ENCODE measurements around the gene SETBP1. TPM values are rescaled to one million over a fixed set of nuclear protein-coding genes. Genes with fewer than 3 reads are reported as not detected.

The SETBP1 gene
- total RNA-seq, 1 experiment from 2014 or later, result 14.0 TPM

DNA sequence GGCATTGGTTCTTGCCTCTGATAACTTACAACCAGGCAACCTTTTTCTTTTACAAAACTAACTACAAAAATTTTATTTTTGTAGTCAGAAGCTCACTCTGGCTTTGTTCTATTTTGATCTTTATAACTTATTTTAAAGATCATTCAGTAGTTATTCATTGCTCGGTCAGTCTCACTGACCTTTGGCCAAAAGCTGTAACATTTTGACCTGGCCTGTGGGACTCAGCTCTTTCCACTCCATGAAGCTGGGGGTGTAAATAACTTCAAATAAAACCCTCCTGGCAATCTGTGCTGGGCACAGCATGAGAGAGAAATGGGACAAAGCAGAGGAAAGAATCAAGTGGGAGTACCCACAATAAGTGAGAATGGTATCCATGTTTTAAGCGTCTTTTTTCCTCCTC, 380.7 kb downstream of the SETBP1 start:
- no peaks in the 10 kb centered on the region for H3K27me3 ChIP-seq (replicated peaks; ENCODE audit: insufficient read depth, low read depth, low read length, poor library complexity)
- intact Hi-C loops (cut with micrococcal nuclease; ENCODE audit: unreplicated experiment), result no loop called here
- no peak overlapping the region for H3K27ac ChIP-seq (ENCODE audit: low read depth, low read length, poor library complexity, severe bottlenecking)
- POLR2A ChIA-PET (ENCODE audit: low non-redundant PET), result no interaction called here
- no peaks in the 10 kb centered on the region for H3K4me1 ChIP-seq (ENCODE audit: insufficient read depth, low read length, poor library complexity, severe bottlenecking)
- TF ChIP-seq, protein P1, sequence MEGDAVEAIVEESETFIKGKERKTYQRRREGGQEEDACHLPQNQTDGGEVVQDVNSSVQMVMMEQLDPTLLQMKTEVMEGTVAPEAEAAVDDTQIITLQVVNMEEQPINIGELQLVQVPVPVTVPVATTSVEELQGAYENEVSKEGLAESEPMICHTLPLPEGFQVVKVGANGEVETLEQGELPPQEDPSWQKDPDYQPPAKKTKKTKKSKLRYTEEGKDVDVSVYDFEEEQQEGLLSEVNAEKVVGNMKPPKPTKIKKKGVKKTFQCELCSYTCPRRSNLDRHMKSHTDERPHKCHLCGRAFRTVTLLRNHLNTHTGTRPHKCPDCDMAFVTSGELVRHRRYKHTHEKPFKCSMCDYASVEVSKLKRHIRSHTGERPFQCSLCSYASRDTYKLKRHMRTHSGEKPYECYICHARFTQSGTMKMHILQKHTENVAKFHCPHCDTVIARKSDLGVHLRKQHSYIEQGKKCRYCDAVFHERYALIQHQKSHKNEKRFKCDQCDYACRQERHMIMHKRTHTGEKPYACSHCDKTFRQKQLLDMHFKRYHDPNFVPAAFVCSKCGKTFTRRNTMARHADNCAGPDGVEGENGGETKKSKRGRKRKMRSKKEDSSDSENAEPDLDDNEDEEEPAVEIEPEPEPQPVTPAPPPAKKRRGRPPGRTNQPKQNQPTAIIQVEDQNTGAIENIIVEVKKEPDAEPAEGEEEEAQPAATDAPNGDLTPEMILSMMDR (conservative IDR thresholded peaks at IDR 0.05; ENCODE audit: low read depth, low read length), result no peak
- TF ChIP-seq EZH2 (IDR thresholded peaks at IDR 0.05; ENCODE audit: borderline replicate concordance, low read depth, low read length, poor library complexity, severe bottlenecking), result no peak
- H3K9me3 ChIP-seq (ENCODE audit: low read depth, low read length, poor library complexity, severe bottlenecking), result no peaks in the 10 kb centered on the region
- CTCF ChIA-PET, result no interaction called here
- no peaks in the 10 kb centered on the region for H3K36me3 ChIP-seq (ENCODE audit: insufficient read depth, low read length, poor library complexity, severe bottlenecking)
- no peak for DNase-seq (ENCODE audit: low spot score)
- H3K4me3 ChIP-seq (ENCODE audit: low read depth, low read length, poor library complexity, severe bottlenecking), result no peak overlapping the region
- BruUV-seq (replicated peaks), result no TSS peak

DNA sequence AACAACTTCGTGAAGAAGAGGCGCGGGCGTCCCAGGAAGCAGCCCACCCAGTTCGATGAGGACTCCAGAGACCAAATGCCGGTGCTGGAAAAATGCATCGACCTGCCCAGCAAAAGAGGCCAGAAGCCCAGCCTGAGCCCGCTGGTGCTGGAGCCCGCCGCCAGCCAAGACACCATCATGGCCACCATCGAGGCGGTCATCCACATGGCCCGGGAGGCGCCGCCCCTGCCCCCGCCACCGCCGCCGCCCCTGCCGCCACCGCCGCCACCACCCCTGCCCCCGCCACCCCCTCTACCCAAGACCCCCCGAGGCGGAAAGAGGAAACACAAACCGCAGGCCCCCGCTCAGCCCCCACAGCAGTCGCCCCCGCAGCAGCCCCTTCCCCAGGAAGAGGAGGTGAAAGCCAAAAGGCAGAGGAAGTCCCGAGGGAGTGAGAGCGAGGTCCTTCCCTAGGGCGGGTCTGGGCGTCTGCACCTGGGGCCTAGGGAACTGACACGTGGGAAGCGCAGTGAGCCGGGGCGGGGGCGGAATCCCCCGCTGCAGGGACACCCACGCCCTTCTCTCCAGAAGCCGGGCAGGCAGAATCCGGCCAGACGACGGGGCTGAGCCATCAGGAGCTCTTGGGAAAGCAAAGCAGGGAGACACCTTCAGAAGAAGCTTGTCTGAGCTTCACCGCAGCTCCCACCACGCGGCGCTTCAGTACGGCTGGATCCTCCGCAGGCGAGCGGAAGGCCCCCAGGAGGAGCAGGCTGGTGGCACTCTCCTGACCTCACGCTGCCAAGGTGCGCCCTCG, 382.8 kb downstream of the SETBP1 start:
- BruUV-seq (replicated peaks), result no TSS peak
- CTCF ChIA-PET, result no interaction called here
- POLR2A ChIA-PET (ENCODE audit: low non-redundant PET), result no interaction called here
- Histone ChIP-seq H3K27me3 (replicated peaks; ENCODE audit: insufficient read depth, low read depth, low read length, poor library complexity) (no peaks in the 10 kb centered on the region), H3K27ac (ENCODE audit: low read depth, low read length, poor library complexity, severe bottlenecking) (no peak overlapping the region), H3K4me1 (ENCODE audit: insufficient read depth, low read length, poor library complexity, severe bottlenecking) (no peaks in the 10 kb centered on the region), H3K4me3 (ENCODE audit: low read depth, low read length, poor library complexity, severe bottlenecking) (no peak overlapping the region), H3K9me3 (ENCODE audit: low read depth, low read length, poor library complexity, severe bottlenecking) (no peaks in the 10 kb centered on the region), H3K36me3 (ENCODE audit: insufficient read depth, low read length, poor library complexity, severe bottlenecking) (no peaks in the 10 kb centered on the region)
- intact Hi-C loops (cut with micrococcal nuclease; ENCODE audit: unreplicated experiment), result no loop called here
- no peak for DNase-seq (ENCODE audit: low spot score)
- TF ChIP-seq, protein P1 (conservative IDR thresholded peaks at IDR 0.05; ENCODE audit: low read depth, low read length), result no peak
- no peak for TF ChIP-seq EZH2 (IDR thresholded peaks at IDR 0.05; ENCODE audit: borderline replicate concordance, low read depth, low read length, poor library complexity, severe bottlenecking)

DNA sequence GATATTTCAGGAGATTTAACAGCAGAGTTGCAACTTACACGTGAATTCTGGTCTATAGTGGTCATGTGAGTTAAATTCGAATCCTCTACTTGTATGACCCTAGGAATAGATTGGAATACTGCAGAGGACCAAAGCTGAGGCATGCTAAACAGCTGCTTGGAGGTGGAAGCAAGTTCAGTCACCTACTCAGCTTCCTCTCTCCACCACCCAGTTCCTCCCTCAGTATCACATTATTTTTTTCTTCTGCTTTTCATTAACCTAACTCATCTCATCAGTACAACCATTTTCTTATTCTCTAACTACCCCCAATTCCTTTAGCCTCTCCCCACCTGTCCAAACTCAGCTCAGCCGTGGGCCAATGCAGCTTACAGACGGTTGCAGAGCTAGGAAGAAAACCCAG, 385.5 kb downstream of the SETBP1 start:
- no peak for TF ChIP-seq EZH2 (IDR thresholded peaks at IDR 0.05; ENCODE audit: borderline replicate concordance, low read depth, low read length, poor library complexity, severe bottlenecking)
- TF ChIP-seq, protein P1 (conservative IDR thresholded peaks at IDR 0.05; ENCODE audit: low read depth, low read length), result no peak
- BruUV-seq (replicated peaks), result no TSS peak
- Histone ChIP-seq H3K4me1 (ENCODE audit: insufficient read depth, low read length, poor library complexity, severe bottlenecking) (no peaks in the 10 kb centered on the region), H3K4me3 (ENCODE audit: low read depth, low read length, poor library complexity, severe bottlenecking) (no peak overlapping the region), H3K27me3 (replicated peaks; ENCODE audit: insufficient read depth, low read depth, low read length, poor library complexity) (no peaks in the 10 kb centered on the region), H3K27ac (ENCODE audit: low read depth, low read length, poor library complexity, severe bottlenecking) (no peak overlapping the region), H3K36me3 (ENCODE audit: insufficient read depth, low read length, poor library complexity, severe bottlenecking) (no peaks in the 10 kb centered on the region), H3K9me3 (ENCODE audit: low read depth, low read length, poor library complexity, severe bottlenecking) (no peaks in the 10 kb centered on the region)
- intact Hi-C loops (cut with micrococcal nuclease; ENCODE audit: unreplicated experiment), result no loop called here
- ChIA-PET CTCF (no interaction called here), POLR2A (ENCODE audit: low non-redundant PET) (no interaction called here)
- no peak for DNase-seq (ENCODE audit: low spot score)
